Dendritic cell treated with granulocyte-macrophage colony-stimulating factor and Interleukin-4, amounts not matched to agents 40 ng/mL and 50 ng/mL, for 4 days (primary cell): Measurements from ENCODE around the gene PLEKHG1.

ENCODE experiments used
- H3K27ac Mint-ChIP-seq: one replicate; pipeline ENCODE4 v1.8.0; 2022; ENCODE audit warnings: mild to moderate bottlenecking, mixed read lengths
- H3K27me3 Mint-ChIP-seq: one replicate; pipeline ENCODE4 v1.8.0; 2022; ENCODE audit warnings: mild to moderate bottlenecking, mixed read lengths
- H3K36me3 Mint-ChIP-seq: one replicate; pipeline ENCODE4 v1.8.0; 2022; ENCODE audit warnings: low read depth, mixed read lengths
- H3K4me1 Mint-ChIP-seq: one replicate; pipeline ENCODE4 v1.8.0; 2022; ENCODE audit warnings: low read depth, mixed read lengths
- H3K4me3 Mint-ChIP-seq: one replicate; pipeline ENCODE4 v1.8.0; 2022; ENCODE audit warnings: mild to moderate bottlenecking, moderate library complexity, mixed read lengths
- H3K9me3 Mint-ChIP-seq: one replicate; pipeline ENCODE4 v1.8.0; 2022; ENCODE audit warnings: mixed read lengths
- intact Hi-C: fragments of 100-400 bp; cut with micrococcal nuclease; formaldehyde crosslinking; loops from one replicate; pipeline ENCODE4 v1.15.0; 2022

The PLEKHG1 gene

GRCh38 chr6:150617496-150618460 is 18.1 kb downstream of the PLEKHG1 start:
- Mint-ChIP-seq H3K36me3 (no peaks in the 10 kb centered on the region), H3K27ac (no peak overlapping the region), H3K27me3 (peaks cover 39% of the 10 kb centered on the region), H3K4me3 (no peak overlapping the region), H3K4me1 (peaks cover 5% of the 10 kb centered on the region), H3K9me3 (no peaks in the 10 kb centered on the region)
- intact Hi-C loops = no loop called here

- Mint-ChIP-seq H3K4me1 (peaks cover 14% of the 10 kb centered on the region), H3K4me3 (no peak overlapping the region), H3K27me3 (peaks cover 33% of the 10 kb centered on the region), H3K36me3 (no peaks in the 10 kb centered on the region), H3K9me3 (no peaks in the 10 kb centered on the region), H3K27ac (no peak overlapping the region)
- intact Hi-C loops = no loop called here
Measured at GRCh38 chr6:150619275-150619674, 19.6 kb downstream of the PLEKHG1 start.

GRCh38 chr6:150620244-150620643 is 20.6 kb downstream of the PLEKHG1 start:
- intact Hi-C loops = no loop called here
- H3K4me3 Mint-ChIP-seq = no peak overlapping the region
- H3K36me3 Mint-ChIP-seq = no peaks in the 10 kb centered on the region
- H3K9me3 Mint-ChIP-seq = no peaks in the 10 kb centered on the region
- no peak overlapping the region for H3K27ac Mint-ChIP-seq
- H3K27me3 Mint-ChIP-seq = peaks cover 33% of the 10 kb centered on the region
- H3K4me1 Mint-ChIP-seq = peaks cover 14% of the 10 kb centered on the region

- Mint-ChIP-seq H3K4me3 (no peak overlapping the region), H3K4me1 (peaks cover 14% of the 10 kb centered on the region), H3K9me3 (peaks cover 4% of the 10 kb centered on the region), H3K36me3 (no peaks in the 10 kb centered on the region), H3K27me3 (peaks cover 37% of the 10 kb centered on the region), H3K27ac (no peak overlapping the region)
- intact Hi-C loops = no loop called here
Measured at GRCh38 chr6:150620763-150621162, 21.1 kb downstream of the PLEKHG1 start.

- peaks cover 31% of the 10 kb centered on the region for H3K27me3 Mint-ChIP-seq
- H3K27ac Mint-ChIP-seq = no peak overlapping the region
- H3K36me3 Mint-ChIP-seq = no peaks in the 10 kb centered on the region
- intact Hi-C loops = no loop called here
- H3K9me3 Mint-ChIP-seq = peaks cover 11% of the 10 kb centered on the region
- peaks cover 14% of the 10 kb centered on the region for H3K4me1 Mint-ChIP-seq
- H3K4me3 Mint-ChIP-seq = no peak overlapping the region
Measured at GRCh38 chr6:150622476-150622875, 22.8 kb downstream of the PLEKHG1 start.

GRCh38 chr6:150622941-150623874 is 23.5 kb downstream of the PLEKHG1 start:
- H3K9me3 Mint-ChIP-seq = peaks cover 11% of the 10 kb centered on the region
- intact Hi-C loops = no loop called here
- peaks cover 29% of the 10 kb centered on the region for H3K27me3 Mint-ChIP-seq
- H3K4me3 Mint-ChIP-seq = no peak overlapping the region
- H3K27ac Mint-ChIP-seq = no peak overlapping the region
- no peaks in the 10 kb centered on the region for H3K36me3 Mint-ChIP-seq
- H3K4me1 Mint-ChIP-seq = peaks cover 14% of the 10 kb centered on the region

GRCh38 chr6:150624191-150624590 is 24.5 kb downstream of the PLEKHG1 start:
- H3K36me3 Mint-ChIP-seq = no peaks in the 10 kb centered on the region
- intact Hi-C loops = no loop called here
- H3K9me3 Mint-ChIP-seq = peaks cover 11% of the 10 kb centered on the region
- H3K4me3 Mint-ChIP-seq = no peak overlapping the region
- H3K27ac Mint-ChIP-seq = no peak overlapping the region
- peaks cover 26% of the 10 kb centered on the region for H3K27me3 Mint-ChIP-seq
- H3K4me1 Mint-ChIP-seq = peaks cover 14% of the 10 kb centered on the region

GRCh38 chr6:150625927-150626326 is 26.2 kb downstream of the PLEKHG1 start:
- Mint-ChIP-seq H3K9me3 (peaks cover 11% of the 10 kb centered on the region), H3K27ac (no peak overlapping the region), H3K4me1 (peaks cover 19% of the 10 kb centered on the region), H3K36me3 (no peaks in the 10 kb centered on the region), H3K27me3 (peaks cover 28% of the 10 kb centered on the region), H3K4me3 (no peak overlapping the region)
- intact Hi-C loops = no loop called here

GRCh38 chr6:150627154-150627553 is 27.5 kb downstream of the PLEKHG1 start:
- peaks cover 30% of the 10 kb centered on the region for H3K4me1 Mint-ChIP-seq
- H3K27me3 Mint-ChIP-seq = peaks cover 31% of the 10 kb centered on the region
- H3K36me3 Mint-ChIP-seq = no peaks in the 10 kb centered on the region
- H3K9me3 Mint-ChIP-seq = peaks cover 11% of the 10 kb centered on the region
- no peak overlapping the region for H3K27ac Mint-ChIP-seq
- no peak overlapping the region for H3K4me3 Mint-ChIP-seq
- intact Hi-C loops = no loop called here

GRCh38 chr6:150627585-150628025 is 27.9 kb downstream of the PLEKHG1 start:
- no peak overlapping the region for H3K27ac Mint-ChIP-seq
- intact Hi-C loops = no loop called here
- peaks cover 26% of the 10 kb centered on the region for H3K4me1 Mint-ChIP-seq
- H3K27me3 Mint-ChIP-seq = peaks cover 31% of the 10 kb centered on the region
- no peak overlapping the region for H3K4me3 Mint-ChIP-seq
- peaks cover 11% of the 10 kb centered on the region for H3K9me3 Mint-ChIP-seq
- no peaks in the 10 kb centered on the region for H3K36me3 Mint-ChIP-seq

GRCh38 chr6:150628908-150629307 is 29.2 kb downstream of the PLEKHG1 start:
- H3K4me1 Mint-ChIP-seq = peaks cover 24% of the 10 kb centered on the region
- no peak overlapping the region for H3K27ac Mint-ChIP-seq
- intact Hi-C loops = no loop called here
- peaks cover 39% of the 10 kb centered on the region for H3K27me3 Mint-ChIP-seq
- peaks cover 11% of the 10 kb centered on the region for H3K9me3 Mint-ChIP-seq
- H3K4me3 Mint-ChIP-seq = no peak overlapping the region
- no peaks in the 10 kb centered on the region for H3K36me3 Mint-ChIP-seq

GRCh38 chr6:150631283-150631983 is 31.7 kb downstream of the PLEKHG1 start:
- intact Hi-C loops = no loop called here
- Mint-ChIP-seq H3K27me3 (peaks cover 30% of the 10 kb centered on the region), H3K27ac (no peak overlapping the region), H3K4me1 (peaks cover 24% of the 10 kb centered on the region), H3K4me3 (no peak overlapping the region), H3K9me3 (peaks cover under 1% of the 10 kb centered on the region), H3K36me3 (no peaks in the 10 kb centered on the region)

- H3K36me3 Mint-ChIP-seq = no peaks in the 10 kb centered on the region
- peaks cover 30% of the 10 kb centered on the region for H3K27me3 Mint-ChIP-seq
- intact Hi-C loops = no loop called here
- H3K27ac Mint-ChIP-seq = no peak overlapping the region
- H3K4me1 Mint-ChIP-seq = peaks cover 24% of the 10 kb centered on the region
- H3K9me3 Mint-ChIP-seq = no peaks in the 10 kb centered on the region
- no peak overlapping the region for H3K4me3 Mint-ChIP-seq
Measured at GRCh38 chr6:150631984-150632642, 32.4 kb downstream of the PLEKHG1 start.
